PC-3 (cell line): ENCODE results near the gene ESRRB. TPM values are rescaled to one million over a fixed set of nuclear protein-coding genes. Genes with fewer than 3 reads are reported as not detected.

Experiments used
- ATAC-seq: fragments of 200-7000 bp; cut with Tn5 transposase; 2 replicates; pipeline ENCODE4 v1.9.1; 2020; ENCODE audit warnings: mild to moderate bottlenecking, moderate library complexity
- BruUV-seq: library from RNA; stranded (reverse); fragments of 400-500 nt; replicated peaks from 2 replicates; lab custom pipeline; 2021; lab: Mats Ljungman, UMichigan
- CTCF ChIA-PET: fragments of 300-600 bp; sonication (Branson Sonifier 250); formaldehyde crosslinking; loops from one replicate; lab custom pipeline; 2022; ENCODE audit warnings: antibody characterized with exemption; lab: Charles Lee
- POLR2A ChIA-PET: fragments of 300-600 bp; sonication (Branson Sonifier 250); formaldehyde crosslinking; loops from one replicate; lab custom pipeline; 2022; ENCODE audit warnings: antibody characterized with exemption; ENCODE audit not compliant: unreplicated experiment; lab: Charles Lee
- DNase-seq: peaks from one replicate; pipeline ENCODE4 v3.0.0-alpha.2; 2015
- H2AFZ ChIP-seq: fragments of 300-600 bp; sonication (generic); 2 replicates; pipeline ENCODE4 v1.6.0; 2016; ENCODE audit warnings: antibody characterized with exemption, low read length
- H3F3A ChIP-seq: fragments of 300-600 bp; sonication (generic); one replicate; pipeline ENCODE4 v1.6.0; 2017; ENCODE audit warnings: antibody characterized with exemption, low read length, control low read depth, mild to moderate bottlenecking; ENCODE audit not compliant: unreplicated experiment
- H3K27ac ChIP-seq: fragments of 300-600 bp; sonication (generic); 2 replicates; pipeline ENCODE4 v1.5.1; 2016; ENCODE audit warnings: mild to moderate bottlenecking, low read length
- H3K27me3 ChIP-seq: fragments of 300-600 bp; sonication (generic); 2 replicates; pipeline ENCODE4 v1.6.1; 2016; ENCODE audit warnings: low read length, mixed read lengths
- H3K36me3 ChIP-seq: fragments of 300-600 bp; sonication (generic); 2 replicates; pipeline ENCODE4 v1.6.1; 2016; ENCODE audit warnings: low read depth, mixed run types, low read length, mixed read lengths
- H3K4me1 ChIP-seq: fragments of 300-600 bp; sonication (generic); 2 replicates; pipeline ENCODE4 v1.5.1; 2016; ENCODE audit warnings: low read length; ENCODE audit not compliant: insufficient read depth
- H3K4me2 ChIP-seq: fragments of 300-600 bp; sonication (generic); 2 replicates; pipeline ENCODE4 v1.6.0; 2016; ENCODE audit warnings: low read length
- H3K4me3 ChIP-seq: fragments of 300-600 bp; sonication (generic); 2 replicates; pipeline ENCODE4 v1.5.1; 2016; ENCODE audit warnings: mild to moderate bottlenecking, low read length, mixed read lengths
- H3K79me2 ChIP-seq: fragments of 300-600 bp; sonication (generic); 2 replicates; pipeline ENCODE4 v1.6.1; 2017; ENCODE audit warnings: low read length, mixed read lengths
- H3K9ac ChIP-seq: fragments of 300-600 bp; sonication (generic); 2 replicates; pipeline ENCODE4 v1.6.0; 2016; ENCODE audit warnings: mild to moderate bottlenecking, low read length
- H3K9me2 ChIP-seq: fragments of 300-600 bp; sonication (generic); replicated peaks from 2 replicates; pipeline ENCODE4 v1.6.1; 2016; ENCODE audit warnings: mixed run types, low read length, mixed read lengths
- H3K9me3 ChIP-seq: fragments of 300-600 bp; sonication (generic); 2 replicates; pipeline ENCODE4 v1.6.1; 2016; ENCODE audit warnings: low read length, mixed read lengths
- H4K20me1 ChIP-seq: fragments of 300-600 bp; sonication (generic); 2 replicates; pipeline ENCODE4 v1.6.1; 2016; ENCODE audit warnings: low read length, mixed read lengths
- CTCF ChIP-seq: fragments of 300-600 bp; sonication (generic); conservative IDR thresholded peaks from 2 replicates; pipeline ENCODE4 v1.5.1; 2017; ENCODE audit warnings: antibody characterized with exemption, low read depth, mild to moderate bottlenecking, low read length
- EZH2 ChIP-seq: fragments of 300-600 bp; sonication (generic); IDR thresholded peaks from one replicate; pipeline ENCODE4 v1.6.1; 2017; ENCODE audit warnings: antibody characterized with exemption, mild to moderate bottlenecking, low read length; ENCODE audit not compliant: unreplicated experiment
- EZH2phosphoT487 ChIP-seq: fragments of 300-600 bp; sonication (generic); IDR thresholded peaks from 2 replicates; pipeline ENCODE4 v1.6.1; 2018; ENCODE audit warnings: mild to moderate bottlenecking, antibody characterized with exemption, low read length, borderline replicate concordance
- intact Hi-C: fragments of 100-400 bp; cut with micrococcal nuclease; formaldehyde crosslinking; loops from 2 replicates; pipeline ENCODE4 v1.9.0; 2023
- total RNA-seq: library from RNA; depleted of rRNA; stranded (reverse); fragments of >200 nt; gene quantifications from 2 replicates; pipeline ENCODE4 v1.2.3, GENCODE V29; 2014

Gene ESRRB
- total RNA-seq, 1 experiment from 2014 or later, result not detected

DNA sequence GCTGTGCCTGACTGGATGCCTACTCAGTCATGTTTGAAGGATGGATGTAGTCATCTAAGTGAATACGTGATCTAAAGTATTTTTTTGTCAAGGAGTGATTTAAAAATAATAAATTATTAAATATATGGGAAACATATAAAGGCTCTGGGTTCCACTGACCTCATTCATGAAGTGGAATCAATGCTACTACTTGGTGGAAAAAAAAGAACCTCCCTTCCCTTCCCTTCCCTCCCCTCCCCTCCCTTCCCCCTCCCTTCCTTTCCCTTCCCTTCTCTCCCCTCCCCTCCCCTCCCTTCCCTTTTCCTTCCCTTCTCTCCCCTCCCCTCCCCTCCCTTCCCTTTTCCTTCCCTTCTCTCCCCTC lies 162.7 kb downstream of the ESRRB start:
- Histone ChIP-seq H3K4me2 (no peak overlapping the region), H3K27ac (no peak overlapping the region), H3K9ac (no peak overlapping the region), H3F3A (no peaks in the 10 kb centered on the region), H3K4me3 (no peak overlapping the region), H4K20me1 (no peaks in the 10 kb centered on the region), H3K27me3 (peaks cover 42% of the 10 kb centered on the region), H3K79me2 (no peaks in the 10 kb centered on the region), H2AFZ (no peak overlapping the region), H3K4me1 (no peaks in the 10 kb centered on the region), H3K9me2 (no peaks in the 10 kb centered on the region), H3K9me3 (no peaks in the 10 kb centered on the region), H3K36me3 (no peaks in the 10 kb centered on the region)
- ChIA-PET POLR2A (no interaction called here), CTCF (no interaction called here)
- intact Hi-C loops, result no loop called here
- TF ChIP-seq EZH2phosphoT487 (no peak), EZH2 (no peak), CTCF (no peak)
- no peak for ATAC-seq
- DNase-seq, result no peak
- no TSS peak for BruUV-seq

DNA sequence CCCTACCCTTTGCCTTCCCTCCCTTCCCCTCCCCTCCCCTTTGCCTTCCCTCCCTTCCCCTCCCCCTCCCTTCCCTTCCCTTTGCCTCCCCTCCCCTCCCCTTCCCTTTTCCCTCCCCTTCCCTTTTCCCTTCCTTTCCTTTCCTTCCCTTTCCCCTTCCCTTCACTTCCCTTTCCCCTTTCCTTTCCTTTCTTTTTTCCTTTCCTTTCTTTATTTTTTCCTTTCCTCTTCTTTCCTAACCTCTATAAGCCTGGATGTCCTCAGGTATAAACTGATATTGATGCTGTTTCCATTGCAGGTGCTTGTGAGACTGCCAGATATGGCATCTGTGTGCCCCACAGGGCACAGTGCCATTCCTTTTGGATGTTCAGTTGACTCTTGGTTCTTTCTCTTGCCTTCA lies 163.2 kb downstream of the ESRRB start:
- Histone ChIP-seq H2AFZ (no peak overlapping the region), H3K79me2 (no peaks in the 10 kb centered on the region), H3K27ac (no peak overlapping the region), H3K4me1 (no peaks in the 10 kb centered on the region), H3K36me3 (no peaks in the 10 kb centered on the region), H3K4me2 (no peak overlapping the region), H3K27me3 (peaks cover 42% of the 10 kb centered on the region), H3F3A (no peaks in the 10 kb centered on the region), H3K4me3 (no peak overlapping the region), H3K9ac (no peak overlapping the region), H3K9me2 (no peaks in the 10 kb centered on the region), H3K9me3 (no peaks in the 10 kb centered on the region), H4K20me1 (no peaks in the 10 kb centered on the region)
- TF ChIP-seq EZH2, result no peak
- TF ChIP-seq EZH2phosphoT487, result no peak
- ATAC-seq, result no peak
- no TSS peak for BruUV-seq
- CTCF ChIA-PET, result no interaction called here
- POLR2A ChIA-PET, result no interaction called here
- no peak for DNase-seq
- intact Hi-C loops, result no loop called here

- no peaks in the 10 kb centered on the region for H3K36me3 ChIP-seq
- no peaks in the 10 kb centered on the region for H4K20me1 ChIP-seq
- H3K27me3 ChIP-seq, result peaks cover 43% of the 10 kb centered on the region
- ChIA-PET POLR2A (no interaction called here), CTCF (no interaction called here)
- no peaks in the 10 kb centered on the region for H3K79me2 ChIP-seq
- no TSS peak for BruUV-seq
- no peak for DNase-seq
- H3K9me2 ChIP-seq, result no peaks in the 10 kb centered on the region
- H2AFZ ChIP-seq, result no peak overlapping the region
- H3F3A ChIP-seq, result no peaks in the 10 kb centered on the region
- H3K27ac ChIP-seq, result no peak overlapping the region
- TF ChIP-seq EZH2phosphoT487 (no peak), CTCF (no peak), EZH2 (no peak)
- ATAC-seq, result no peak
- H3K9ac ChIP-seq, result no peak overlapping the region
- H3K4me3 ChIP-seq, result no peak overlapping the region
- H3K4me1 ChIP-seq, result no peaks in the 10 kb centered on the region
- no peak overlapping the region for H3K4me2 ChIP-seq
- no peaks in the 10 kb centered on the region for H3K9me3 ChIP-seq
- intact Hi-C loops, result no loop called here
Measured at GRCh38 chr14:76541594-76542219, 165.8 kb downstream of the ESRRB start.
